ENCODE measurements around the gene AFAP1.
A peak's percentile ranks its signal among the peaks of the same experiment; 100 is the strongest.

DNA sequence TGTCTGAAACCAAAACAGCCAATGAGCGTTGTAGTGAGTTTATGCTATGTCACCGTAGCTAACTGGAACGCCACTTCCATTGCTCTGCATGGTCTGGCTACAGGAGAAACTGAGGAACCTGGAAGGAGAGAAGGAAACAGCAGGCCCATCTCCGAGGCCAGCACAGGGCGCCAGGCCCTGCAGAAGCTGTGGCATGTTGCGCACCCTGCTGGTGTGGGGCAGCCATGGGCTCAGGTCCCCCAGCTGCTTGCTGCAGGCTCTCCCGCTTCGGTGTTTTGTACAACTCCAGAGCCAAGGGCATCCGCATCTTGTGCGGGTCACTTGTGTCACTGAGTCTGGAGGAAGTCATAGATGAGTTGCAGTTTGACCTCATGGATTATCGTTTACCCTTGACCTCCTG, 89.2 kb downstream of the AFAP1 start:
- TF ChIP-seq, protein P1, sequence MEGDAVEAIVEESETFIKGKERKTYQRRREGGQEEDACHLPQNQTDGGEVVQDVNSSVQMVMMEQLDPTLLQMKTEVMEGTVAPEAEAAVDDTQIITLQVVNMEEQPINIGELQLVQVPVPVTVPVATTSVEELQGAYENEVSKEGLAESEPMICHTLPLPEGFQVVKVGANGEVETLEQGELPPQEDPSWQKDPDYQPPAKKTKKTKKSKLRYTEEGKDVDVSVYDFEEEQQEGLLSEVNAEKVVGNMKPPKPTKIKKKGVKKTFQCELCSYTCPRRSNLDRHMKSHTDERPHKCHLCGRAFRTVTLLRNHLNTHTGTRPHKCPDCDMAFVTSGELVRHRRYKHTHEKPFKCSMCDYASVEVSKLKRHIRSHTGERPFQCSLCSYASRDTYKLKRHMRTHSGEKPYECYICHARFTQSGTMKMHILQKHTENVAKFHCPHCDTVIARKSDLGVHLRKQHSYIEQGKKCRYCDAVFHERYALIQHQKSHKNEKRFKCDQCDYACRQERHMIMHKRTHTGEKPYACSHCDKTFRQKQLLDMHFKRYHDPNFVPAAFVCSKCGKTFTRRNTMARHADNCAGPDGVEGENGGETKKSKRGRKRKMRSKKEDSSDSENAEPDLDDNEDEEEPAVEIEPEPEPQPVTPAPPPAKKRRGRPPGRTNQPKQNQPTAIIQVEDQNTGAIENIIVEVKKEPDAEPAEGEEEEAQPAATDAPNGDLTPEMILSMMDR (IDR thresholded peaks at IDR 0.05; ENCODE audit: extremely low read depth in 1 of 2, insufficient read depth in 1 of 2, low read depth in 1 of 2, low read length in 2 of 2) = peak in 1 of 2 donors; percentile 17
- TF ChIP-seq MYC (IDR thresholded peaks at IDR 0.05; ENCODE audit: low read depth, low read length) (no peak), GATA2 (IDR thresholded peaks at IDR 0.05; ENCODE audit: insufficient read depth, insufficient read length, low read depth, low read length) (no peak), MAX (IDR thresholded peaks at IDR 0.05; ENCODE audit: insufficient read depth, insufficient read length) (no peak), POLR2A (IDR thresholded peaks at IDR 0.05; ENCODE audit: low read depth, low read length) (no peak), EZH2 (IDR thresholded peaks at IDR 0.05; ENCODE audit: borderline replicate concordance, low read depth, low read length, severe bottlenecking) (no peak)
